Stimulated activated CD8-positive, alpha-beta memory T cell treated with anti-CD3 and anti-CD28 coated beads, Interleukin-7, amount 100 ng/mL, for 1 hour (primary cell): ENCODE results near the gene CDH23.

Experiments used
- DNase-seq, 2 donors: peaks; one replicate each; pipeline ENCODE4 v3.0.0-alpha.2; 2020; ENCODE audit warnings: low read depth in 2 of 2

Gene CDH23

GRCh38 chr10:71723311-71723710 is 326.6 kb downstream of the CDH23 start:
- DNase-seq = no peak

GRCh38 chr10:71724539-71724938 is 327.8 kb downstream of the CDH23 start:
- DNase-seq = no peak

DNA sequence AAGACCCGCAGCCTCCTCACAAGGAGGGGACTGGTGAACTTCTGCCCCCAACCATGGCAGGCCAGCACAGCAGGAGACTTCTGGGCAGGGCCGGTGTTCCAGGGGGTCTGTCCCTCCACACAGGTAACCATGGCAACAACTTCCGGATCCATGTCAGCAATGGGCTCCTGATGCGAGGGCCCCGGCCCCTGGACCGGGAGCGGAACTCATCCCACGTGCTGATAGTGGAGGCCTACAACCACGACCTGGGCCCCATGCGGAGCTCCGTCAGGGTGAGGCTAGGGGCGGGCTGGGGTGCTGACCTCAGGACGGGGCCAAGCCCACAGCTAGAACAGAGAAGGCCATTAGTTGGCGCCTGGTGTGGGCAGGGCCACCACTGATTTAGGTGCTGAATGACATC is 328.5 kb downstream of the CDH23 start:
- no peak for DNase-seq

DNA sequence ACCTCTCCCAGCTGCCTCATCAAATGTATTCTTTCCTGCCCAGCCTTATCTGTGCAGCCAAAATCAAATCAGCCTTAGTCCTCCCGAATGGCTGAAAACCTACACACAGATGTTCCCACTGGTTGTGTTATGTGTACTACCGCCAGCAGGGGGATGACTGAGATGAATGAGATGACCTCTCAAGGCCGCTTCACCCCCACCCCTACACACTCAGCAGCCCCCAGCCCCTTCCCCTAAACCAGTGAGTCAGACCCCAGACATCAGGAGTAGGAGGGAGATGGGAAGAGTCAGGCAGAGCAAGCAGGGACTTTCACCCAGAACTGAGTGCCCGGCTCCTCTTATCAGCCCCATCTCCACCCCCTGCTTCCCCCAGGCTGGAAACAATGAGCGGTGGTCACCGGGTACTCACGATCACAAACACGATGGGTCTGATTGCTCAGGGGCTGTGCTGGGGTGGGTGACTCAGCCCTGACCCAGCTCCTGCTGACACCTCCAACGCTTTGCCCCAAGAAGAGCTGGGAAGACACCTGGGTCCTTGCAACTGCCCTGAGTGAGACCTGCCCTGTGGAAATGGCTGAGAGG is 329.4 kb downstream of the CDH23 start:
- no peak for DNase-seq

- no peak for DNase-seq
Observed at GRCh38 chr10:71726580-71727104, 329.9 kb downstream of the CDH23 start.

- DNase-seq = no peak
Observed at GRCh38 chr10:71727105-71727737, 330.5 kb downstream of the CDH23 start.

GRCh38 chr10:71727738-71728737 is 331.3 kb downstream of the CDH23 start:
- peak in 1 of 2 donors; percentile 41 for DNase-seq

DNA sequence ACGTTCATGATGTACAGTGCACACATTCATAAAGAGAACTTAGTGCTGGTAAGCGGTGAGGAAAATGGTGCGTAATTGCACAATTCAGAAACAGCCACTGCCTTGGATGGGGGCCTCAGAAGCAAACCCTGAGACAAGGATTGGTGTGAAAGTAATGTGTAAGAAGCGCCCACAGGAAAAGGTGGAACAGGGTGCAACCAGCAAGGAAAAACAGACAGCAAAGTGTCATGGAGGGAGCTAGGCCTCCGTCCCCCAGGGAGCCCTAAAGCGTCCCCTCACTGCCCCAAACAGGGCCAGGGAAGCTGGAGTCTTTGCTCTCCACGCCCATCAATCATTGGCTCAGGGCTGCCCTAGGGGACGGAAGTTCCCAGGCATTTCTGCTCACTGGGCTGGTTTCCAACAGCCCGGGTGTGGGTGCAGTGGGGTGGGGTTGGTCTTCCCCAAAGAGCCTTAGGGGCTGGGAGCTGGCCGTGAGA is 332.5 kb downstream of the CDH23 start:
- no peak for DNase-seq

GRCh38 chr10:71731791-71732190 is 335.1 kb downstream of the CDH23 start:
- DNase-seq = no peak

- DNase-seq = no peak
Observed at GRCh38 chr10:71734797-71735196, 338.1 kb downstream of the CDH23 start.

DNA sequence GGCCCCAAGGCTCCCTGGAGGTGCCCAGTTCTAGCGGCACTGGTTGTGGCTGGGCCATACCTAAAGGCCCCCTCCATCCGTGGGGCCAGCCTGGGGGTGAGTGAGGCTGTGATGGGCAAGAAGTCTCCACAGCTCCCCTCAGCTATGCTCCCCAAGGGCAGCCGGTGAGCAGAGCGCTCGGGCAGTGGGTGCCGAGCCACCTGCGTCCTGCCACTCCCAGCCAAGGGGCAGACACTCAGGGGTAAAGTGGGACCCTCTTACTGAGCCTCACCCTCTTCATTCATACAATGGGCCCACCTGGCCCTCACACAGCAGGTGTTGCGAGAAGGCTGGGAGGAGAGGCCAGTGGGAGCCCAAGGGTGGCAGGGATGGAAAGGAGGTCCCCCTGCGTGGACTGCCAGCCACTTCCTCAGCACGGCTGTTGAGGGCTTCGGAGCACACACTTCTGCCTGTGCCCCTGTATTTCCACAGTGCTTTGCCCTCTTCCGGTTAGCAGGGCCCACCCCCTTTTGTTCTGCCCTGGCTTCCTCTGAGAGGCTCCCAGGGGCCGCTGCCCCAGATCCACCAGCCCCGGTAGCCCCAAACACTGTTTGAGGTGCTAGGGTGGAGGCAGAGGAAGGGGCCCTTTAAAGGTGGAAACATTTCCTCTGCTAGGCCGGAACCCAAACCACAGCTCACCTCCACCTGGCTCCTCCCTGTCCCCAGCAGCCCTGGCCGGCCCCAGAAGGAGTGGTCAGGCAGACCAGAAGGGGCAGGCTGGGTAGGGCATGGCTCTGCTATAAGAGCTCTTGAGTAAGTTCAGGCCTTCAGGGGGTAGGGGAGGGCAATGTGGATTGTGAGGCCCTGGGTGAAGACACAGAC is 339.2 kb downstream of the CDH23 start:
- no peak for DNase-seq

DNA sequence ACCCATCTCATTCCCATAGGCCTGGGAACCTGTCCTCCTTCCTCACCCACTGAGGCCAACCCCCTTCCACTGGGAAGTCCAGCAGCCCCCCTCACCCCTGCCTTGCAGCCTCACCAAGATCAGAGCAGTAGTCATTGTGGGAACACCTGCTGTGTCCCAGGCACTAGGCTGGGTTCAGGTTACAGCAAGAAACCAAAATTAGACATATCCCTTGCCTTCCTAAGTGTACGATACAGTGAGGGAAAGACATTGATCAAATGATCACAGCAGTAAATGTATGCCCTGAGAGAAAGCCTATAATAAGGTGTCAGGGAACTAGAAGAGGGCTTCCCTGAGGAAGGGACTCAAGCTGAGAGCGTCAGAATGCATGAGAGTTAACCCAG is 339.8 kb downstream of the CDH23 start:
- no peak for DNase-seq

DNA sequence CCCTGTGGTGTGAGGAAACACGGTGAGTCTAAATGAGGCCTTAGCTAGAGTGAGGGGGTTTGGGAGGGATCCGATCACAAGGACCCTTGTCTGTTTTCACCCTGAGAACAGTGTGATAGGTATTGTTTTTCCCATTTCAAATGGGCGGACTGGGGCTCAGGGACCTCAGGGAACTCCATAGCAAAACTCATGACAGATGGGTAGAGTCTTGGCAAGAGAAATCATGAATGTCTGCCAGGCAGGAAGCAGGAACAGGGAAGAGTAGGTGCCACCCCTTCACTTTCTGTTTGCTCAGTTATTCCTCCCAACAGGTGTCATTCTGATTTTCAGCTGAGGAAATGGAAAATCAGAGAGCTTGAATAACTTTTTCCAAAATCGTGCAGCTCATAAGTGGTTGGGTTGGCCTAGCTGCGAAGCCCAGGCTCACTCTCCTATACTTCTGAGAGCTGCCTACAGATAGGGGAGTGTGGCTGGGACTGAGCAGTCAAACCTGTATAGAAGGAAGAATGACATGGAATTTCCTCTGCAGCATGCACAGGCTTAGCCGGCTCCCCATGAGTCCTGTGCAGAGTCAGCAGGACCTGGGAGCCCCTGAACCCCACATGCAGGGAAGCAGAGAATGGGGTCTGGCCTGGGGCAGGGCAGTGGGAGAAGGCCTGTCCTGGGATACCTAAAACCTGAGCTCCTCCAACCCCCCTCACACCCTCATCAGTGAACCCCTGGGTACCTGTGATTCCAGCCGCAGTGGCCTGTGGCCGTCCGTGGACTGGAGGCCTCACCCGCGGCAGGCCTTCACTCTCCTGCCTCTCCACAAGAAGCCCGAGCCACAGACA is 340.5 kb downstream of the CDH23 start:
- no peak for DNase-seq

GRCh38 chr10:71737834-71738197 is 341.1 kb downstream of the CDH23 start:
- no peak for DNase-seq

DNA sequence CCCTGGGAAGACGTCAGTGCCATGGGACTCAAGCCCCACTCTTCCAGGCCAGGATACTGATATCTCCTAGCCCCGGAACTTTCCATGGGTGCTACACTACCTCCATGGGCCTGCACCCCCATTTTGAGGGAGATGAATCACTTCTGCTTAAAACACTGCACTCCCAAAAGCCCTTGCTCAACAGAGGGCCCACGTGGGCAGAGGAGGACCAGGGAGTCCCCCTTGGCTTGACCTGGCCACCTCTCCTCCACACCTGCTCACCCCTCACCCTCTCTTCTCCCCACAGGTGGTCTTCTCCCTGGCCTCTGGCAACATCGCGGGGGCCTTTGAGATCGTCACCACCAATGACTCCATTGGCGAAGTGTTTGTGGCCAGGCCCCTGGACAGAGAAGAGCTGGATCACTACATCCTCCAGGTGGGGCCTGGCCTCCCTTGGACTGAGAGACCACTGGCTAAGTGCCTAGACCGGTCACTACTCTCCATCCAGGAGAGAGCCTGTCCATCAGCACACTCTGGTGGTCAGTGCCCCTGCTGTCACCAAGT is 342.7 kb downstream of the CDH23 start:
- DNase-seq = no peak

DNA sequence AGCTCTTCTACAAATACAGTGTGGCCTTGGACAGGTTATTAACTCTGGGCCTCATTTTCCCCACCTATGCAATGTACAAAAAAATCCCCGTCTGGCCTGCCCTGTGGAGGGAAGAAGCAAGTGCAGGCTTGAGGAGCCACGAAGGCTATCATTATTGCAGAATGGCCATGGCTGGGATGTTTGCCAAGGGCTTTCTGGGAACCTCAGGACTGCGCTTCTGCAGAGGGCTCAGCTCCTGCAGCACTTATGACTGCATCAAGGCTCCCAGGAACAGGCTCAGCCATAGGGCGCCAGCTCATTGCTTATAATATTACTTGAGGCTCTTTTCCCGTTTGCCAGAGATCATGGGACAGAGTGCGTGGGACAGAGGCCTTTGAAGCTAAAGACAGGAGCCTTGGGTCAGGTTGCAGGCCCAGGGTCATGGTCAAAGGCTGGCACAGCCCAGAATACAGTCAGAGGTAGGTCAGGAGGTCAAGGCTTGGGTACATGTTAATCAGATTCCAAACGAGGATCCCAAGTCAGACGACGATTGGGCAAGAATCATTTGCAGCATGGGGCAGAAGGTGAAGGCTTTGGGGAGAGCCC is 343.4 kb downstream of the CDH23 start:
- DNase-seq = no peak

DNA sequence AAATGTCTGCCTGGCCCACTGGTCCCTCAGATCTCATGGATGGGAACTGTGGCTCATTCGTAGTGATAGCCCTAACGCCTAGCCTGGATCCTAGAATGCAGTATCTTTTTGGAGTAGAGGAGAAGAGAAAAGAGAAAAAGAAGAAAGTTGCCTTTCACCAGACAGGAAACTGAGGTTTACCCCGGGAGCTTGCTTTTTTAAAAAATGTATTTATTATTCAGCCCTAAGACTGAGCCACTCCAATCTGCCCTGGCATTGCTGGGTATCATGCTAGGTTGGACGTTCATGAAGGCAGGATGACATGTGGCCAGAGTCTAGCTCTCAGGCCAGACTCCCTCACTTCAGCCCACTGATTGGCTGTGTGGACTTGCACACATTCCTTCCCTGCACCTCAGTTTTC is 344.3 kb downstream of the CDH23 start:
- DNase-seq = no peak

DNA sequence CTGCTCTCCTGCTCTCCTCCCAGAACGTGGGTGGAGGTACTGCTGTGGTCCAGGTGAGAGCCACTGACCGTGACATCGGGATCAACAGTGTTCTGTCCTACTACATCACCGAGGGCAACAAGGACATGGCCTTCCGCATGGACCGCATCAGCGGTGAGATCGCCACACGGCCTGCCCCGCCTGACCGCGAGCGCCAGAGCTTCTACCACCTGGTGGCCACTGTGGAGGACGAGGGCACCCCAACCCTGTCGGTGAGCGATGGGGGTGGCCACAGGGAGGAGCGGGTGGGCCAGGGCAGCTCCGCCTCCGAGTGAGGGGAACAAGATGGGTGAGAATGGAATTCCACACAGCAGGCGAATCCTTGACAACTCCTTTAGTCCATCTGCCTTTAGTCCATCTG is 345.0 kb downstream of the CDH23 start:
- DNase-seq = no peak

DNA sequence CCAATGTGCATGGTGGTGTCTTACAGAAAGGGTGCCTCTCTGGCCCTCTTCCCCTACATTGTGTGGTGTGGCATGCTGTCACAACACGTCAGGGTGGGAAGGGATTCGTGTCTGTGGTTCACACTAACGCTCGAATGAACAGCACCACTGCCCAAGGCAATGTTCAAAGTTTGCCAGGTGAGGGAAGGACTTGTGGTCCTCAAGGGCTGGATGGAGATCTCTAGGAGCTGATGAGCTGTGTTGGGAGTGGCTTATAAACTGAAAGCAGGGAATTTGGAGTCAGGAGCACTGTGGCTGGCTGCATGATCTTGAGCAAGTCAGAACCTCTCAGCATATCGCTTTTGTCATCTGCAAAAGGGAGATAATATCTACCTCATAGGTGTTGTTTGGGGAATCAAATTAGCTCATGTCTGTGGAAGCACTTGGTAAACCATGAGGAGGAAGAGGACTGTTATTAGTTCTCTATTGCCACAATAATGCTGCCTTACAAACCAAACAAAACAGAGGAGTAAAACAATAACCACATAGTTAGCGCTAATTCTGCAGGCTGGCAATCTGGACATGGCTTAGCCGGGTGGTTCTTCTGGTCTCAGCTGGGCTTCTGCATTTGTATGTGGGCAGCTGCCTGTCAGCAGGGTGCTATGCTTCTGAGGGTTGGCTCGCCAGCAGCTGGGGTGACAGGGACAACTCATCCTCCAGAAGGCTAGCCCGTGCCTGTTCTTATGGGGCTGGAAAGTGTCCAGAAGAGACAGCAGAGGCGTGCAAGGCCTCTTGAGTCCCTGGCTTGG is 345.8 kb downstream of the CDH23 start:
- no peak for DNase-seq
